ENCODE measurements around the gene GAB1.

DNA sequence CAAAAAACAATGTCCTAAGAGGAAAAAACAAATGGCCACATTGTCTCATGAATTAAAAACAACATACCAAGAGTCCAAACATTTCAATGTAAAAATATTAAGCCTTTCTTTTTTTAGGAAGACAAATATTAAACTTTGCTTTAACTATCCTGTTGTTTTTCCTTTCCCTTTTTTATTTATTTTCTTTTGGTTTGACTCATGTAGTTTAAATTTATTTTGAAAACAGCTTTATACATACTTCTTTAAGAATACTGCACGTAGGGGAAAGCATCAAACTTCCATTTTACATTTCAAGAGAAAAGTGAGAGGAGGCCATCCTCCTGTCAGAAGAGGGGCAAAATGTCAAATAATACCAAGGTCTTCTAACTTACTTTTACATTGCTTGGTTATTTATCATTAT, 8.7 kb downstream of the GAB1 start:
- TF ChIP-seq CTCF (IDR thresholded peaks at IDR 0.05), result no peak
- TF ChIP-seq POLR2A (IDR thresholded peaks at IDR 0.05), result no peak

All from testis (tissue), 2 donors.